ENCODE data around the gene LCNL1.

Gene LCNL1

DNA sequence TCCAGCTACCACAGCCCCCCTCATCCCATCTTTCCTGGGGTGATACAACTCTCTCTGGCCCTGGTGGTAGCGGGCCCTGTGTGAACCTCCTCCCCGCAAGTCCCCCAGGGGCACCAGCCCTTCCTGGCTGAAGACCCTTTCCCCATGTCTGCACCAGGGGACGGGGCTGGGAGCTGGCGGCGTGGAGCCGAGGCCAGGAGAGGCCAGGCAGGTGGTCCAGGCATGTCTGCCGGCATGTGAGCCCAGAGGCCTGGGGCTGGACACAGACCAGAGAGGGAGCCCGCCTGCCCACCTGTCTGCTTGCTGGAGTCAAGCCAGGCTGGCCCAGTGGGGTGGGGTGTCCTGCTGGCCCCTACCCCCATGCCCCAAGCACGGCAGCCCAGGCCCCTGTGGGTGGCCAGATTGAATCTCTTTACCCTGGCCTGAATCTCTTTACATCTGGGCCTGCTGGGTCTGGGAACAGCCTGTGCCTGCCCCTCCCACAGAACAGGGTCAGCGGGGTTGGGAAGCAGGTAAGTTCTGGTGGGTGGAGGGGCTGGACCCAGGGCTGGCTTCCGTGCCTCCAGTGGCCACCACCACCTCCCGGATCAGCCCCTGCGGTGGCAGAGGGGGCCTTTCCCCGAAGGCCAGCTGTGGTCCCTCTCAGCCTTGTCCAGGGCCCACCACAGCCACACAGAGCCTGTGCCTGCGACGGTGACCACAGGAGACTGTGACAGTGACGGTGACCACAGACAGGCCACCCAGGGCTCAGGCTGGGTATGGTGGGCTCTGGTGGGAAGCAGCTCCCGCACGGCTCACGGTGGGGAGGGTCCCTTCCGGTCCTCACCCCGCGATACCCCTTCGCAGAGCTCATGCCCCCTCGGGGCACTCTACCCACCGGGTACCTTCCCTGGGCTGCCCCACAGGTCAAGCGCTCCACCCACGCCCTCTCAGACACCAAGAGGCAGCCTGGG is 23.6 kb upstream of the LCNL1 start:
- H3K27me3 ChIP-seq: no peaks in the 10 kb centered on the region
- no peak overlapping the region for H3K27ac ChIP-seq
- H3K4me3 ChIP-seq: no peak overlapping the region
- no peaks in the 10 kb centered on the region for H3K36me3 ChIP-seq
- TF ChIP-seq, protein P1, sequence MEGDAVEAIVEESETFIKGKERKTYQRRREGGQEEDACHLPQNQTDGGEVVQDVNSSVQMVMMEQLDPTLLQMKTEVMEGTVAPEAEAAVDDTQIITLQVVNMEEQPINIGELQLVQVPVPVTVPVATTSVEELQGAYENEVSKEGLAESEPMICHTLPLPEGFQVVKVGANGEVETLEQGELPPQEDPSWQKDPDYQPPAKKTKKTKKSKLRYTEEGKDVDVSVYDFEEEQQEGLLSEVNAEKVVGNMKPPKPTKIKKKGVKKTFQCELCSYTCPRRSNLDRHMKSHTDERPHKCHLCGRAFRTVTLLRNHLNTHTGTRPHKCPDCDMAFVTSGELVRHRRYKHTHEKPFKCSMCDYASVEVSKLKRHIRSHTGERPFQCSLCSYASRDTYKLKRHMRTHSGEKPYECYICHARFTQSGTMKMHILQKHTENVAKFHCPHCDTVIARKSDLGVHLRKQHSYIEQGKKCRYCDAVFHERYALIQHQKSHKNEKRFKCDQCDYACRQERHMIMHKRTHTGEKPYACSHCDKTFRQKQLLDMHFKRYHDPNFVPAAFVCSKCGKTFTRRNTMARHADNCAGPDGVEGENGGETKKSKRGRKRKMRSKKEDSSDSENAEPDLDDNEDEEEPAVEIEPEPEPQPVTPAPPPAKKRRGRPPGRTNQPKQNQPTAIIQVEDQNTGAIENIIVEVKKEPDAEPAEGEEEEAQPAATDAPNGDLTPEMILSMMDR (IDR thresholded peaks at IDR 0.05): no peak
- peaks cover 0 to 13% (median 10%) of the 10 kb centered on the region in 4 donors for H3K4me1 ChIP-seq
- intact Hi-C loops (cut with DNase I; ENCODE audit: low total_unique reads): no loop called here
- DNase-seq: no peak
- H3K9me3 ChIP-seq: no peaks in the 10 kb centered on the region

DNA sequence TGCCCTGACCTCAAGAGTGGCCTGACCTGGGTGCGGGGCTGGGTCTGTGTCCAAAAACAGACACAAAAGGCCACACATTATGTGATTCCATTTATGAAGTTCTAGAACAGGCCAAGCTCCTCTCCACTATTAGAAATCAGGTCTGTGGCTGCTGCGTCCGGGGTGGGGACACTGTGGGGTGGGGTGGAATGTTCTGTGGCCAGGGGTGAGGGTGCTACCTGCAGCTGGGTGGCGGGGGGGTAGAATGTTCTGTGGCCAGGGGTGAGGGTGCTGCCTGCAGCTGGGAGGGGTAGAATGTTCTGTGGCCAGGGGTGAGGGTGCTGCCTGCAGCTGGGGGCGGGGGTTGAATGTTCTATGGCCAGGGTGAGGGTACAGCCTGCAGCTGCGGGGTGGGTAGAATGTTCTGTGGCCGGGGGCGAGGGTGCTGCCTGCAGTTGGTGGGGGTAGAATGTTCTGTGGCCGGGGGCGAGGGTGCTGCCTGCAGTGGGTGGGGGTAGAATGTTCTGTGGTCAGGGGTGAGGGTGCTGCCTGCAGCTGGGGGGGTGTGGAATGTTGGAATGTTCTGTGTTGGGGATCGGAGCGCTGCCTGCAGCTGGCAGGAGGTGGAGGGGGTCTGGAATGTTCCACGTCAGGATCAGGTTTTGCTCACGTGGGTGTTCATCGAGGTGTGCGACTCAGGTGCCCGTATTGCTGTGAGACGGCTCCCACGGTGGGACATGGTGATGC is 22.4 kb upstream of the LCNL1 start:
- DNase-seq: no peak
- Histone ChIP-seq H3K27me3 (no peaks in the 10 kb centered on the region), H3K9me3 (no peaks in the 10 kb centered on the region), H3K4me3 (no peak overlapping the region), H3K27ac (no peak overlapping the region), H3K36me3 (no peaks in the 10 kb centered on the region), H3K4me1 (peaks cover 0 to 13% (median 10%) of the 10 kb centered on the region in 4 donors)
- TF ChIP-seq, protein P1 (IDR thresholded peaks at IDR 0.05): no peak
- intact Hi-C loops (cut with DNase I; ENCODE audit: low total_unique reads): no loop called here

DNA sequence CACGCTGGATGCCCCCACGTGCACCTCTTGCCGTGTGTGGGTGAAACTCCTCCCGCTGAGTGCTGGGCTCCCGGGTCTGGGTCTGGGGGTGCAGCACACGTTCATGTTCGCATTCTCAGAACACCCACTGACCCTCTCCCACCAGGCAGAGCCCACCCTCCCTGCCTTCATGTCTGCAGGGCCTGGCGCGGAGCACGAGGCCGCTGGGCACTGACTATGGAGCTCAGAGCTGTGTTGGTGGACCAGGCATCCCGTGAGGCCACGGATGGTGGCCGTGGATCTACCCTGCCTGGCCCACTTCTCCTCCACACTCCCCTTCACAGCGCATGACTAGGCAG is 21.9 kb upstream of the LCNL1 start:
- intact Hi-C loops (cut with DNase I; ENCODE audit: low total_unique reads): no loop called here

DNA sequence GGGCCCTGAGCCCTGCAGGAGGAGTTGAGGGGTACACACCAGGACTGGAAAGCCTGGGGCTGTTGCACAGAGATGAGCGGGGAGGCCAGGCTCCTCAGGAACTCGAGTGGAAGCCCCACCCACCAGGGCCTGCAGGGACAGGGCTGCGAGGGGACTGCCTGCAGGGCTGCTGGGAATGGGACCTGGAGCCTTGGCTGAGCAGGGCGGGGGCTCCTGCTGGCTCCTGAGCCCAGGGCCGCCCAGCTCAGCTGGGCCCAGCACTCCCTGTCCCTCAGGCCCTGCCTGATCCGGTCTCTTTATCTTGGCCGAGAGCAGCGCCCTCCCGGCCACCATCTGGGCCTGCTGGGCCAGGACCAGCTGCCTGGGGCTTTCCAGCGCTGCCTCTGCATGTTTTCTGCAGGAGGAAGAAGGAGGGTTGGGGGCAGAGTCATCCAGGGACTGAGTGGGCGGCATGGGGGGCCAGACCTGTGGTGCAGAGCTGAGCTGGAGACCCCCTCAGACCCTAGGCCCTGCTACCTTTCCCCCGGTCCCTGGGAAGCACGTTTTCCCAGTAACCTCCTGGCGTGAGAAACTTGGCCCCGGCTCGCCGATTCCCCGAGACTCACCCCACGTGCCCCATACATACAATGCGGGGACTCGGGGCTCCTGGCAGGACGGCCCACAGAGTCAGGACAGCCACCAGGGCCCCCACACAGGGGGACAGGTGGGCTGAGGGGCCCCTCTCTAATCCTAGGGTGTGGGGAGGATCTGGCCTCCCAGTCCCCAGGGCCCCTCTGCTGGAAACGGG is 21.3 kb upstream of the LCNL1 start:
- peaks cover 0 to 2% of the 10 kb centered on the region in 2 donors for H3K27me3 ChIP-seq
- TF ChIP-seq, protein P1 (IDR thresholded peaks at IDR 0.05): no peak
- H3K27ac ChIP-seq: peak overlapping the region; percentile 40 to 47
- no peaks in the 10 kb centered on the region for H3K36me3 ChIP-seq
- peaks cover 0 to 19% (median 11%) of the 10 kb centered on the region in 4 donors for H3K4me1 ChIP-seq
- H3K9me3 ChIP-seq: no peaks in the 10 kb centered on the region
- H3K4me3 ChIP-seq: no peak overlapping the region
- intact Hi-C loops (cut with DNase I; ENCODE audit: low total_unique reads): no loop called here
- DNase-seq: no peak

More for the DNA sequence above, 21.9 kb upstream of the LCNL1 start:
- Histone ChIP-seq H3K36me3 (no peaks in the 10 kb centered on the region), H3K4me1 (peaks cover 0 to 13% (median 10%) of the 10 kb centered on the region in 4 donors), H3K4me3 (no peak overlapping the region), H3K27me3 (no peaks in the 10 kb centered on the region), H3K9me3 (no peaks in the 10 kb centered on the region), H3K27ac (peak overlapping the region; percentile 40 to 47)
- TF ChIP-seq, protein P1 (IDR thresholded peaks at IDR 0.05): no peak
- no peak for DNase-seq

DNA sequence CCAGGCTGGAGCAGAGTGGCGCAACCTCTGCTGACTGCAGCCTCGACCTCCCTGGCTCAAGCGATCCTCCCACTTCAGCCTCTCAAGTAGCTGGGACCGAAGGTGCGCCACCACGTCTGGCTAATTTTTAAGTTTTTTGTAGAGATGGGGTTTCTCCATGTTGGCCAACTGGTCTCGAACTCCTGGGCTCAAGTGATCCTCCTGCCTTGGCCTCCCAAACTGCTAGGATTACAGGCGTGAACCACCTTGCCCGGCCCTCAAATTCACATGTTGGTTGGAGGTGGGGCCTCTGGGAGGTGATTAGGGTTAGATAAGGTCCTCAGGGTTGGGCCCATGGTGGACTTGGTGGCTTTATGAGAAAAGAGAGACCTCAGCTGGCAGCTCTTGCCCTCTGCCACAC is 20.6 kb upstream of the LCNL1 start:
- H3K4me3 ChIP-seq: no peak overlapping the region
- no peak for DNase-seq
- no peaks in the 10 kb centered on the region for H3K9me3 ChIP-seq
- H3K27ac ChIP-seq: peak overlapping the region in 1 of 2 donors; percentile 47
- H3K4me1 ChIP-seq: peaks cover 0 to 20% (median 11%) of the 10 kb centered on the region in 4 donors
- peaks cover 0 to 2% of the 10 kb centered on the region in 2 donors for H3K27me3 ChIP-seq
- intact Hi-C loops (cut with DNase I; ENCODE audit: low total_unique reads): no loop called here
- TF ChIP-seq, protein P1 (IDR thresholded peaks at IDR 0.05): no peak
- H3K36me3 ChIP-seq: no peaks in the 10 kb centered on the region
